GM12878 (cell line): Measurements from ENCODE around the gene IQGAP1. TPM values are rescaled to one million over a fixed set of nuclear protein-coding genes. Genes with fewer than 3 reads are reported as not detected.

Experiments used
- BHLHE40 ChIP-seq, 2 experiments: fragments of 450-650 bp in 1 of 2; IDR thresholded peaks; 2 replicates each; pipeline ENCODE4 v1.6.1; 2011 to 2017; ENCODE audit warnings: low read depth in 2 of 2, borderline replicate concordance in 1 of 2, improper control_type of control experiment in 1 of 2, low read length in 1 of 2, mild to moderate bottlenecking in 1 of 2
- CBX5 ChIP-seq: sonication (generic); IDR thresholded peaks from 2 replicates; pipeline ENCODE4 v1.6.1; 2016; ENCODE audit warnings: low read depth, moderate library complexity, mild to moderate bottlenecking, inconsistent platforms
- CHD2 ChIP-seq: IDR thresholded peaks from 2 replicates; pipeline ENCODE4 v1.6.1; 2011; ENCODE audit warnings: low read depth, low read length, improper control_type of control experiment, borderline replicate concordance
- SREBF1 ChIP-seq: IDR thresholded peaks from 2 replicates; pipeline ENCODE4 v1.6.1; 2012; ENCODE audit warnings: mild to moderate bottlenecking, low read length
- SRF ChIP-seq, 2 experiments: IDR thresholded peaks; 2 replicates each; pipeline ENCODE4 v1.6.1; 2011; ENCODE audit warnings: low read depth in 2 of 2, low read length in 2 of 2, mild to moderate bottlenecking in 1 of 2, moderate library complexity in 1 of 2
- TBL1XR1 ChIP-seq: IDR thresholded peaks from 2 replicates; pipeline ENCODE4 v1.6.1; 2012; ENCODE audit warnings: low read depth, low read length, improper control_type of control experiment
- WRNIP1 ChIP-seq: IDR thresholded peaks from 2 replicates; pipeline ENCODE4 v1.6.1; 2011; ENCODE audit warnings: low read depth, low read length, improper control_type of control experiment, borderline replicate concordance
- YY1 ChIP-seq: IDR thresholded peaks from 2 replicates; pipeline ENCODE4 v1.6.1; 2011; ENCODE audit warnings: low read depth, mild to moderate bottlenecking, low read length
- polyA plus RNA-seq, 11 experiments: library from polyadenylated mRNA; depleted of rRNA in 4 of 11; unstranded in 6 of 11; stranded (reverse) in 5 of 11; fragments of >200 nt; fragmentation: Nextera tagmentation in 4 of 11; fragmentation: Illumina TruSeq in 1 of 11; extraction: Ambion mirVana in 4 of 11; extraction: Trizol in 1 of 11; gene quantifications; 1 replicate in 1 of 11; 2 replicates in 10 of 11; pipeline versions ENCODE4 v1.2.1 to v1.2.3, GENCODE V29; 2011 to 2016; ENCODE audit warnings: inconsistent platforms in 2 of 11, missing spikeins in 2 of 11, low read depth in 1 of 11
- total RNA-seq, 4 experiments: library from RNA; depleted of rRNA in 3 of 4; stranded (reverse); fragments of >200 nt in 3 of 4; fragmentation: Illumina TruSeq in 1 of 4; extraction: Trizol in 1 of 4; gene quantifications; 2 replicates each; pipeline versions ENCODE4 v1.2.1 to v1.2.3, GENCODE V29; 2013 to 2021
- TF ChIP-seq, protein P1 (sequence below): fragments of 150-350 bp; IDR thresholded peaks from 2 replicates; pipeline ENCODE4 v1.6.1; 2016; ENCODE audit warnings: low read depth, low read length
- TF ChIP-seq, protein P2 (sequence below): fragments of 150-350 bp; IDR thresholded peaks from 2 replicates; pipeline ENCODE4 v1.6.1; 2014; ENCODE audit warnings: mild to moderate bottlenecking, low read depth, low read length

IQGAP1 gene
- total and polyA plus RNA-seq, 10 of the 15 experiments (the other 5 are each of a cell fraction or from before 2014, with no cell fraction given) = 65.2 to 250 (median 112) TPM

DNA sequence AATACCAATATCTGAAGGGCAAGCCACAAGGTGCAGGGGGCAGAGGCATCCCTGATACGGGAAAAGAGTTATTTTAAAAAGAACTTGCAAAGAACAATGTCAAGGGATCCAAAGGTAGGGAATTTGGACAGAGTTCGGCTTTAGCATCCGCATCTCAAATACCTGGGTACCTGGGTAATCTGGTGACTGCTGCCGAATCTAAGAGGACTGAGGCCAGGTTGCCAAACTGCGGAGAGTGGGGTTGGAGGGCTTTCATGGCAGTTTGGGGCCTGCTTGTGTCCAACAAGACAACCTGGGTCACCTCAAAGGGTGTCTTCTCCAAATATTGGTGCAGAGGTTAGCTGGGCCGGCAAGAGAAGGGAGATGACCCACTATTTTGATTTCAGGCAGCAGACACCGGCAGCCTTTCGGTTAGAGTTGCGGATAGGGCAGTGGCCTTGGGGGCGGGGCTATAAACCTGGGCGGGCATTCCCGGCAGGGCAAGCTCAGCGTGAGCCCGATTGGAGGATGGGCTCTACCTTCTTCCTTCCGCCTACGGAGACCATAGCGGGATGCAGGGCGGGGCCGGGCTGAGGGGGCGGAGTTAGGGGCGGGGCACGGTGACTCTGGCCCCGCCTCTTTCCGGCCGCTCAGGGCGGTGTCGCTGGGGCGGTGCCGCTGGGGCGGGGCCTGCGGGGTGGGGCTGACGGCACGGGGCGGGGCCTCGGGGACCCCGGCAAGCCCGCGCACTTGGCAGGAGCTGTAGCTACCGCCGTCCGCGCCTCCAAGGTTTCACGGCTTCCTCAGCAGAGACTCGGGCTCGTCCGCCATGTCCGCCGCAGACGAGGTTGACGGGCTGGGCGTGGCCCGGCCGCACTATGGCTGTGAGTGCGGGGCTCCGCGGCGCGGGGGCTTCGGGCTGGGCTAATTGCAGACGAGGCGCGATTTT lies at the start of gene IQGAP1 (continued):
- TF ChIP-seq BHLHE40 (IDR thresholded peaks at IDR 0.05; ENCODE audit: borderline replicate concordance in 1 of 2, low read depth in 2 of 2, low read length in 1 of 2) (peak in 1 of 2 experiments; percentile 18; a peak in 1 of 4 replicates), CBX5 (0 out of 2 replicates have a peak, but pooled peaks have one; percentile 6), CHD2 (peak; percentile 33; the same call in 1 of the 2 replicates), TBL1XR1 (no peak), YY1 (peak; percentile 91), SREBF1 (no peak), SRF (IDR thresholded peaks at IDR 0.05; ENCODE audit: low read depth in 2 of 2, low read length in 2 of 2) (peak; percentile 91 to 97), WRNIP1 (no peak)
- TF ChIP-seq, protein P1, sequence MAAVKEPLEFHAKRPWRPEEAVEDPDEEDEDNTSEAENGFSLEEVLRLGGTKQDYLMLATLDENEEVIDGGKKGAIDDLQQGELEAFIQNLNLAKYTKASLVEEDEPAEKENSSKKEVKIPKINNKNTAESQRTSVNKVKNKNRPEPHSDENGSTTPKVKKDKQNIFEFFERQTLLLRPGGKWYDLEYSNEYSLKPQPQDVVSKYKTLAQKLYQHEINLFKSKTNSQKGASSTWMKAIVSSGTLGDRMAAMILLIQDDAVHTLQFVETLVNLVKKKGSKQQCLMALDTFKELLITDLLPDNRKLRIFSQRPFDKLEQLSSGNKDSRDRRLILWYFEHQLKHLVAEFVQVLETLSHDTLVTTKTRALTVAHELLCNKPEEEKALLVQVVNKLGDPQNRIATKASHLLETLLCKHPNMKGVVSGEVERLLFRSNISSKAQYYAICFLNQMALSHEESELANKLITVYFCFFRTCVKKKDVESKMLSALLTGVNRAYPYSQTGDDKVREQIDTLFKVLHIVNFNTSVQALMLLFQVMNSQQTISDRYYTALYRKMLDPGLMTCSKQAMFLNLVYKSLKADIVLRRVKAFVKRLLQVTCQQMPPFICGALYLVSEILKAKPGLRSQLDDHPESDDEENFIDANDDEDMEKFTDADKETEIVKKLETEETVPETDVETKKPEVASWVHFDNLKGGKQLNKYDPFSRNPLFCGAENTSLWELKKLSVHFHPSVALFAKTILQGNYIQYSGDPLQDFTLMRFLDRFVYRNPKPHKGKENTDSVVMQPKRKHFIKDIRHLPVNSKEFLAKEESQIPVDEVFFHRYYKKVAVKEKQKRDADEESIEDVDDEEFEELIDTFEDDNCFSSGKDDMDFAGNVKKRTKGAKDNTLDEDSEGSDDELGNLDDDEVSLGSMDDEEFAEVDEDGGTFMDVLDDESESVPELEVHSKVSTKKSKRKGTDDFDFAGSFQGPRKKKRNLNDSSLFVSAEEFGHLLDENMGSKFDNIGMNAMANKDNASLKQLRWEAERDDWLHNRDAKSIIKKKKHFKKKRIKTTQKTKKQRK = no peak
- TF ChIP-seq, protein P2, sequence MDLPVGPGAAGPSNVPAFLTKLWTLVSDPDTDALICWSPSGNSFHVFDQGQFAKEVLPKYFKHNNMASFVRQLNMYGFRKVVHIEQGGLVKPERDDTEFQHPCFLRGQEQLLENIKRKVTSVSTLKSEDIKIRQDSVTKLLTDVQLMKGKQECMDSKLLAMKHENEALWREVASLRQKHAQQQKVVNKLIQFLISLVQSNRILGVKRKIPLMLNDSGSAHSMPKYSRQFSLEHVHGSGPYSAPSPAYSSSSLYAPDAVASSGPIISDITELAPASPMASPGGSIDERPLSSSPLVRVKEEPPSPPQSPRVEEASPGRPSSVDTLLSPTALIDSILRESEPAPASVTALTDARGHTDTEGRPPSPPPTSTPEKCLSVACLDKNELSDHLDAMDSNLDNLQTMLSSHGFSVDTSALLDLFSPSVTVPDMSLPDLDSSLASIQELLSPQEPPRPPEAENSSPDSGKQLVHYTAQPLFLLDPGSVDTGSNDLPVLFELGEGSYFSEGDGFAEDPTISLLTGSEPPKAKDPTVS = no peak
